Choroid plexus epithelial cell (primary cell): ENCODE results near the gene NPAT.

Experiments used
- DNase-seq: peaks from one replicate; pipeline ENCODE4 v3.0.0-alpha.2; 2010; ENCODE audit warnings: low read depth
- H3K4me3 ChIP-seq: 2 replicates; pipeline ENCODE4 v1.5.1; 2011; ENCODE audit warnings: low read depth, mild to moderate bottlenecking, control low read depth, low read length, moderate library complexity
- CTCF ChIP-seq: conservative IDR thresholded peaks from 2 replicates; pipeline ENCODE4 v1.5.1; 2011; ENCODE audit warnings: low read depth, mild to moderate bottlenecking, control low read depth, inconsistent platforms, low read length, moderate library complexity

The NPAT gene

DNA sequence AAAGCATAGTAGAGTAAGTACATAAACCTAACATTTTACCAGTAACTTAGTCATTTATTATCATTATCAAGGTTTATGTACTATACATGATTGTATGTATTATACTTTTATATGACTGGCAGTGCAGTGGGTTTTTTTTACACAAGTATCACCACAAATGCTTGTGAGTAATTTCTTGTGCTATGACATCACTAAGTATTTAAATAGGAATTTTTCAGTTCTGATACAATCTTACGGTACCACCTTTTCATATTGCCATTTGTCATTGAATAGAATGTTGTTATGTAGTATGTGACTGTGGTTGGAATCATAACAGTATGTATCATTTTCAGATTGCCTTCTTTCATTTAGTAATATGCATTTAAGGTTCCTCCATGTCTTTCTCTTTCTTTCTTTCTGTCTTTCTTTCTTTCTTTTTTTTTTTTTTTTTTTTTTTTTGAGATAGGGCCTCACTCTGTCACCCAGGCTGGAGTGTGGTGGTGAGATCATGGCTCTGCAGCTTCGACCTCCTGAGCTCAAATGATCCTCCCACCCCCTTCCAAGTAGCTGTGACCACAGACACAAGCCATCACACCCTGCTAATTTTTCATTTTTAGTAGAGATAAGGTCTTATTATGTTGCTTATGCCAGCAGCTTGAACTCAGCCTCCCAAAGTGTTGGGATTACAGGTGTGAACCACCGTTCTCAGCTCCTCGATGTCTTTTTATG is 19.0 kb upstream of the NPAT start:
- DNase-seq = no peak
- H3K4me3 ChIP-seq = no peak overlapping the region
- no peak for TF ChIP-seq CTCF

DNA sequence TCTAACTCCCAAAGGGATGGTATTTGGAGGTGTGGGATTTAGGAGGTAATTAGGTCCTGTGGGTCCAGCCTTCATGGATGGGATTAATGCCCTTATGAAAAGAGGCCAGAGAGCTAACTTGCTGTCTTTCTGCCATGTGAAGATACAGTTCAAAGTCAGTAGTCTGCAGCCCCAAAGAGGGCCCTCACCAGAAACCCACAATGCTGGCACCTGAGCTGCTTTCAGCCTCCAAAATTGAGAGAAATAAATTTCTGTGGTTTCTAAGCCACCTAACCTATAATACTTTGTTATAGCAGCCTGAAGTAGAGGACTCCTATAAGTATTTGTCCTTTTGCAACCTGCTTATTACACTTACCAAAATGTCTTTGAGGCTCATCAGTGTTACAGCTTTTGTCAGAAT is 16.6 kb upstream of the NPAT start:
- TF ChIP-seq CTCF = no peak
- DNase-seq = no peak

GRCh38 chr11:108237058-108237481 is 14.6 kb upstream of the NPAT start:
- TF ChIP-seq CTCF = no peak
- no peak for DNase-seq
- H3K4me3 ChIP-seq = no peak overlapping the region

More for the DNA sequence above, 16.6 kb upstream of the NPAT start:
- H3K4me3 ChIP-seq = no peak overlapping the region

GRCh38 chr11:108235633-108236032 is 13.2 kb upstream of the NPAT start:
- no peak for DNase-seq
- no peak overlapping the region for H3K4me3 ChIP-seq
- no peak for TF ChIP-seq CTCF

GRCh38 chr11:108235192-108235591 is 12.8 kb upstream of the NPAT start:
- no peak for TF ChIP-seq CTCF
- H3K4me3 ChIP-seq = no peak overlapping the region
- DNase-seq = no peak

- no peak overlapping the region for H3K4me3 ChIP-seq
- no peak for DNase-seq
- no peak for TF ChIP-seq CTCF
Measured at GRCh38 chr11:108233277-108233945, 11.0 kb upstream of the NPAT start.

GRCh38 chr11:108228251-108228650 is 5.8 kb upstream of the NPAT start:
- no peak for DNase-seq
- no peak overlapping the region for H3K4me3 ChIP-seq
- no peak for TF ChIP-seq CTCF
